Ovary (tissue), 3 donors: ENCODE measurements around the gene ISG20L2.

Source experiments
- CTCF ChIP-seq, 3 donors: fragments of 450-650 bp in 2 of 3; fragments of 200-600 bp in 1 of 3; IDR thresholded peaks; one replicate each; pipeline versions ENCODE4 v1.5.1 to v1.8.0; 2016 to 2022; ENCODE audit warnings: antibody characterized with exemption in 3 of 3, mild to moderate bottlenecking in 1 of 3
- EP300 ChIP-seq: sonication (generic); formaldehyde crosslinking; IDR thresholded peaks from one replicate; pipeline ENCODE4 v1.6.1; 2017; ENCODE audit warnings: antibody characterized with exemption
- POLR2A ChIP-seq: fragments of 450-650 bp; IDR thresholded peaks from one replicate; pipeline ENCODE4 v1.6.1; 2017; ENCODE audit warnings: antibody characterized with exemption, mild to moderate bottlenecking, moderate library complexity
- donor health status: DM: no; HTN: no; CAD: no.

- no peak for TF ChIP-seq CTCF (IDR thresholded peaks at IDR 0.05)
- TF ChIP-seq POLR2A, result no peak
- no peak for TF ChIP-seq EP300
Observed at GRCh38 chr1:156768610-156769295, 40.2 kb upstream of the ISG20L2 start.
